GM21526 (cell line): Measurements from ENCODE around the gene GPR152.

ENCODE experiments used
- ATAC-seq: cut with Tn5 transposase; IDR thresholded peaks from one replicate; pipeline ENCODE4 v1.9.1; 2021; ENCODE audit warnings: moderate library complexity; ENCODE audit not compliant: unreplicated experiment, low FRiP score

Gene GPR152

GRCh38 chr11:67442504-67443404 is 9.8 kb downstream of the GPR152 start:
- ATAC-seq, result no peak

- ATAC-seq, result no peak
Measured at GRCh38 chr11:67441731-67442351, 10.7 kb downstream of the GPR152 start.

GRCh38 chr11:67441098-67441563 is 11.4 kb downstream of the GPR152 start:
- no peak for ATAC-seq

GRCh38 chr11:67440229-67441097 is 12.1 kb downstream of the GPR152 start:
- ATAC-seq, result no peak

- ATAC-seq, result no peak
Measured at GRCh38 chr11:67439321-67440228, 13.0 kb downstream of the GPR152 start.

- ATAC-seq, result no peak
Measured at GRCh38 chr11:67438158-67438902, 14.2 kb downstream of the GPR152 start.

- no peak for ATAC-seq
Measured at GRCh38 chr11:67437809-67438157, 14.7 kb downstream of the GPR152 start.

GRCh38 chr11:67437082-67437808 is 15.3 kb downstream of the GPR152 start, which contains the start of gene PTPRCAP:
PTPRCAP (minus strand) TSS chr11:67437682; CDS start chr11:67437619, 63 bp downstream.
- ATAC-seq, result no peak

GRCh38 chr11:67436459-67437081 is 16.0 kb downstream of the GPR152 start:
- no peak for ATAC-seq

GRCh38 chr11:67435727-67436458 is 16.6 kb downstream of the GPR152 start:
- ATAC-seq, result no peak

GRCh38 chr11:67435031-67435726 is 17.4 kb downstream of the GPR152 start:
- ATAC-seq, result no peak

GRCh38 chr11:67434395-67434881 is 18.1 kb downstream of the GPR152 start:
- no peak for ATAC-seq

GRCh38 chr11:67433536-67434394 is 18.8 kb downstream of the GPR152 start:
- ATAC-seq, result no peak

- no peak for ATAC-seq
Measured at GRCh38 chr11:67432655-67433349, 19.7 kb downstream of the GPR152 start.
